K562 (cell line): ENCODE results near the gene LRRC74B. TPM values are rescaled to one million over a fixed set of nuclear protein-coding genes. Genes with fewer than 3 reads are reported as not detected.
A peak's percentile ranks its signal among the peaks of the same experiment; 100 is the strongest.

Experiments used
- BDP1 ChIP-seq: IDR thresholded peaks from 3 replicates; pipeline ENCODE4 v1.6.1; 2011; ENCODE audit not compliant: insufficient read length, insufficient read depth
- BHLHE40 ChIP-seq: IDR thresholded peaks from 2 replicates; pipeline ENCODE4 v1.6.1; 2011; ENCODE audit warnings: low read length, improper control_type of control experiment
- ETV6 ChIP-seq, 3 experiments: fragments of 150-350 bp in 1 of 3; sonication (generic) in 1 of 3; formaldehyde crosslinking in 1 of 3; IDR thresholded peaks; 2 replicates each; pipeline versions ENCODE4 v1.6.1 to v1.8.0; 2014 to 2022; ENCODE audit warnings: borderline replicate concordance in 2 of 3, low read depth in 2 of 3, antibody characterized with exemption in 1 of 3, low read length in 1 of 3, mild to moderate bottlenecking in 1 of 3, missing genetic modification reagents in 1 of 3
- FUS ChIP-seq: fragments of 200-400 bp; formaldehyde crosslinking; optimal IDR thresholded peaks from 2 replicates; pipeline ENCODE3; 2017; ENCODE audit warnings: low read depth, low read length
- KLF10 ChIP-seq: fragments of 250-450 bp; sonication (Bioruptor Pico); IDR thresholded peaks from 2 replicates; pipeline ENCODE4 v1.6.1; 2021; ENCODE audit warnings: matching md5 sums
- MCM2 ChIP-seq: fragments of 450-650 bp; IDR thresholded peaks from 2 replicates; pipeline ENCODE4 v1.6.1; 2017; ENCODE audit warnings: low read depth, mild to moderate bottlenecking
- NFRKB ChIP-seq: fragments of 450-650 bp; IDR thresholded peaks from 2 replicates; pipeline ENCODE4 v1.6.1; 2016; ENCODE audit warnings: low read depth
- NFYB ChIP-seq: IDR thresholded peaks from 2 replicates; pipeline ENCODE4 v1.6.1; 2011; ENCODE audit warnings: mild to moderate bottlenecking, moderate library complexity; ENCODE audit not compliant: insufficient read length; ENCODE audit errors: extremely low read depth
- POLR2AphosphoS5 ChIP-seq: IDR thresholded peaks from 2 replicates; pipeline ENCODE4 v1.6.1; 2011; ENCODE audit warnings: mild to moderate bottlenecking, low read depth, low read length, moderate library complexity; ENCODE audit not compliant: control insufficient read depth, insufficient read depth
- RCOR1 ChIP-seq, 2 experiments: IDR thresholded peaks; 2 replicates each; pipeline ENCODE4 v1.6.1; 2012; ENCODE audit warnings: low read depth in 2 of 2, low read length in 2 of 2, borderline replicate concordance in 1 of 2, improper control_type of control experiment in 1 of 2
- SIRT6 ChIP-seq: IDR thresholded peaks from one replicate; pipeline ENCODE4 v1.6.1; 2012; ENCODE audit warnings: low read depth, mild to moderate bottlenecking, control low read depth, inconsistent platforms, low read length, moderate library complexity
- TCF15 ChIP-seq: fragments of 250-450 bp; sonication (Bioruptor Pico); IDR thresholded peaks from 2 replicates; pipeline ENCODE4 v1.8.0; 2022; ENCODE audit warnings: moderate library complexity, mild to moderate bottlenecking, inconsistent platforms
- TRIM25 ChIP-seq: fragments of 450-650 bp; IDR thresholded peaks from 2 replicates; pipeline ENCODE4 v1.7.0; 2016; ENCODE audit warnings: borderline replicate concordance
- ZBED1 ChIP-seq: IDR thresholded peaks from 2 replicates; pipeline ENCODE4 v1.6.1; 2014
- ZEB2 ChIP-seq: fragments of 450-650 bp; IDR thresholded peaks from 2 replicates; pipeline ENCODE4 v1.6.1; 2016
- ZNF583 ChIP-seq: fragments of 250-450 bp; sonication (Bioruptor Pico); IDR thresholded peaks from 2 replicates; pipeline ENCODE4 v1.4.0; 2020
- ZSCAN32 ChIP-seq: fragments of 450-650 bp; formaldehyde crosslinking; IDR thresholded peaks from 2 replicates; pipeline ENCODE4 v1.4.0; 2020; ENCODE audit warnings: mild to moderate bottlenecking, moderate library complexity
- polyA plus RNA-seq, 8 experiments: library from polyadenylated mRNA; depleted of rRNA in 4 of 8; stranded (reverse) in 5 of 8; unstranded in 3 of 8; fragments of >200 nt; fragmentation: Nextera tagmentation in 2 of 8; fragmentation: Illumina TruSeq in 1 of 8; extraction: Ambion mirVana in 2 of 8; extraction: Trizol in 1 of 8; gene quantifications; 2 replicates each; pipeline versions ENCODE4 v1.2.1 to v1.2.3, GENCODE V29; 2011 to 2014; ENCODE audit warnings: inconsistent platforms in 1 of 8, missing spikeins in 1 of 8
- total RNA-seq, 7 experiments: library from RNA; depleted of rRNA in 6 of 7; stranded (reverse); fragments of >200 nt in 6 of 7; fragmentation: Illumina TruSeq in 2 of 7; extraction: Trizol in 2 of 7; gene quantifications; 2 replicates each; pipeline versions ENCODE4 v1.2.1 to v1.2.3, GENCODE V29; 2011 to 2021; ENCODE audit warnings: low replicate concordance in 1 of 7
- TF ChIP-seq, protein P1 (sequence below), 2 experiments: fragments of 450-650 bp; IDR thresholded peaks; 2 replicates each; pipeline ENCODE4 v1.6.1; 2016; ENCODE audit warnings: mild to moderate bottlenecking in 2 of 2, borderline replicate concordance in 1 of 2, low read depth in 1 of 2, moderate library complexity in 1 of 2

LRRC74B gene
- total and polyA plus RNA-seq, 9 of the 15 experiments (the other 6 are each of a cell fraction or from before 2014, with no cell fraction given) = not detected

DNA sequence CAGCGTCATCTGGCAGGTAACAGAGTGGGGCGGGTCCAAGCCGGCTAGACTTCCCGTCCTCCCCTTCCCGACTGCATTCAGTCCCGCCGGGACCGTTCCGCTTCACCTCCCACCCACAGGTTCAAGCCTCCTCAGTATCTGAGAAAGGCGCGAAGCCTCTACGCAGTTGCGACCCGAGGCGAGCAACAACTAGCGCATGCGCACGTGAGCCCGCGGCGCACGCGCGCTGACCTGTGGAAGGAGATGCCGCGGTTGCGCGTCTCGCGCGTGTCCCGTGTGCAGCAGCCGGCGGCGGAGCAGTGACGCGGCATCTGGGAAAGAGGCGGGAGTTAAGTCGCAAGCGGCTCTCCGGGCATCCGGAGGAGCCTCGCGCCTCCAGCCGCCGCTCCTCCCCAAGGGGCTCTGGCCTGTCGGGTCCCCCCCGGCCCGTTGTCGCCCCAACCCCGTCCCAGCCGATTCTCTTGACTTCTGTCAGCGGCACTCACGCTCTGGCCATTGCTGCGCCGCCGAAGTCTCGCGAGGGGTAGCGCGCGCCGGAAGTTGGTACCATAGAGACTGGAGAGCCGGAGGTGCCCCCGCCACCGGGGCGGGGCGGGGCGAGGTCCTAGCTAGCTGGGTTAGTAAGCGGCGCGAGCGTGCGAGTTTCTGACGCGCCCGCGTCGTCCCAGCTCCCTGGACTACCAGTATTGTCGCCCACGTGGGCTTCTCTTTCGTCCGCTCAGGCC, 44.0 kb upstream of the LRRC74B start, which contains the start of gene THAP7 (continued):
- TF ChIP-seq NFYB = no peak
- TF ChIP-seq FUS = no peak
- no peak for TF ChIP-seq BDP1
- TF ChIP-seq ZSCAN32 = peak; percentile 81
- TF ChIP-seq TRIM25 = no peak
- TF ChIP-seq SIRT6 = peak; percentile 87
- peak in 1 of 2 experiments; percentile 15; a peak in 1 of 4 replicates for TF ChIP-seq ETV6 (IDR thresholded peaks at IDR 0.05; ENCODE audit: borderline replicate concordance in 1 of 2, low read depth in 2 of 2, low read length in 1 of 2)
- no peak for TF ChIP-seq ETV6 (CRISPR knock-in tag; IDR thresholded peaks at IDR 0.05; ENCODE audit: borderline replicate concordance)
- no peak for TF ChIP-seq POLR2AphosphoS5
- no peak for TF ChIP-seq ZBED1
- peak; percentile 72; the same call in 1 of the 2 replicates for TF ChIP-seq TCF15 (CRISPR knock-in tag)
- no peak for TF ChIP-seq NFRKB
- TF ChIP-seq ZEB2 = no peak
- TF ChIP-seq RCOR1 (IDR thresholded peaks at IDR 0.05; ENCODE audit: borderline replicate concordance in 1 of 2, low read depth in 2 of 2, low read length in 2 of 2) = peak; percentile 11 to 88; a peak in 3 of 4 replicates
- no peak for TF ChIP-seq MCM2
- TF ChIP-seq ZNF583 (CRISPR knock-in tag) = peak; percentile 92
- no peak for TF ChIP-seq KLF10 (CRISPR knock-in tag)
- TF ChIP-seq BHLHE40 = peak; percentile 99
- TF ChIP-seq, protein P1, sequence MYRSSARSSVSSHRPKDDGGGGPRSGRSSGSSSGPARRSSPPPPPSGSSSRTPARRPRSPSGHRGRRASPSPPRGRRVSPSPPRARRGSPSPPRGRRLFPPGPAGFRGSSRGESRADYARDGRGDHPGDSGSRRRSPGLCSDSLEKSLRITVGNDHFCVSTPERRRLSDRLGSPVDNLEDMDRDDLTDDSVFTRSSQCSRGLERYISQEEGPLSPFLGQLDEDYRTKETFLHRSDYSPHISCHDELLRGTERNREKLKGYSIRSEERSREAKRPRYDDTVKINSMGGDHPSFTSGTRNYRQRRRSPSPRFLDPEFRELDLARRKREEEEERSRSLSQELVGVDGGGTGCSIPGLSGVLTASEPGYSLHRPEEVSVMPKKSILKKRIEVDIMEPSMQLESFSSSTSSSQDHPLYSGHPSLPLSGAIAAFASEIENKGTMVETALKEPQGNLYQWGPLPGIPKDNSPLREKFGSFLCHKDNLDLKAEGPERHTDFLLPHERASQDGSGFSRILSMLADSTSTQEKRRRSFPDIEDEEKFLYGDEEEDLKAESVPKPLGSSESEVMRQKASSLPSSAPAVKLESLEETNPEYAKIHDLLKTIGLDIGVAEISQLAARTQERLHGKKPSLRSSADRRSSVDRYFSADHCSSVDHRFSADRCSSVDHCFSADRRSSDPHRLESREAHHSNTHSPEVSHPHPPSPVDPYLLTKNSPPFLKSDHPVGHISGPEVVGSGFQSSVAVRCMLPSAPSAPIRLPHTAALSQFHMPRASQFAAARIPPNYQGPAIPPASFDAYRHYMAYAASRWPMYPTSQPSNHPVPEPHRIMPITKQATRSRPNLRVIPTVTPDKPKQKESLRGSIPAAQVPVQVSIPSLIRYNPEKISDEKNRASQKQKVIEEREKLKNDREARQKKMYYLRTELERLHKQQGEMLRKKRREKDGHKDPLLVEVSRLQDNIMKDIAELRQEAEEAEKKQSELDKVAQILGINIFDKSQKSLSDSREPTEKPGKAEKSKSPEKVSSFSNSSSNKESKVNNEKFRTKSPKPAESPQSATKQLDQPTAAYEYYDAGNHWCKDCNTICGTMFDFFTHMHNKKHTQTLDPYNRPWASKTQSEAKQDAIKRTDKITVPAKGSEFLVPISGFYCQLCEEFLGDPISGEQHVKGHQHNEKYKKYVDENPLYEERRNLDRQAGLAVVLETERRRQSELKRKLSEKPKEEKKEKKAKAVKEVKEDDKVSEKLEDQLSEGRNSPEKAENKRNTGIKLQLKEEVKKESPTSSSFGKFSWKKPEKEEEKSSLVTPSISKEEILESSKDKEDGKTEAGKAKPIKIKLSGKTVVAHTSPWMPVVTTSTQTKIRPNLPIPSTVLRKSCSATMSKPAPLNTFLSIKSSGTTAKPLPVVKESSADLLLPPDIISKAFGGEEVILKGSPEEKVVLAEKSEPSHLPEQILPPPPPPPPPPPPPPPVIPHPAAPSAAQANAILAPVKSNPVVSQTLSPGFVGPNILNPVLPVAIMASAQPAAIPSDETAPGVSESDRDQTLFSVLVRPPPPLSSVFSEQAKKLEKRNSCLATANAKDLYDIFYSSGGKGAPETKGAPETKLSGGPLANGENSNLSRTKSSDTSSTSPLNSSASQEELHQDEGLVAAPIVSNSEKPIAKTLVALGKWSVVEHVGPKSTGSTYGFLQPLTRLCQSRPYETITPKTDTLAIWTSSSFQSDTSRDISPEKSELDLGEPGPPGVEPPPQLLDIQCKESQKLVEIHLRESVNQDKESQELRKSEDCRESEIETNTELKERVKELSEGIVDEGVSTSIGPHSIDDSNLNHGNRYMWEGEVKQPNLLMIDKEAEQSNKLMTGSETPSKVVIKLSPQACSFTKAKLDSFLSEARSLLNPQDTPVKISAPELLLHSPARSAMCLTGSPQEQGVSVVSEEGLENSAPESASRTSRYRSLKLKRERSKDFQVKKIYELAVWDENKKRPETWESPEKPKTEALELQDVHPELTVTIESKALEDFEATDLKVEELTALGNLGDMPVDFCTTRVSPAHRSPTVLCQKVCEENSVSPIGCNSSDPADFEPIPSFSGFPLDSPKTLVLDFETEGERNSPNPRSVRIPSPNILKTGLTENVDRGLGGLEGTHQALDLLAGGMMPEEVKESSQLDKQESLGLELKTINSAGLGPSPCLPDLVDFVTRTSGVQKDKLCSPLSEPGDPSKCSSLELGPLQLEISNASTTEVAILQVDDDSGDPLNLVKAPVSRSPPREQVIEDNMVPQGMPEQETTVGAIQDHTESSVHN (IDR thresholded peaks at IDR 0.05; ENCODE audit: borderline replicate concordance in 1 of 2, low read depth in 1 of 2) = no peak
